Neural cell (in vitro differentiated cells): ENCODE data around the gene GRP.

Experiments
- EZH2 ChIP-seq: fragments of 200-600, 300-800 bp; shearing (Covaris generic), sonication (generic); IDR thresholded peaks from 2 replicates; pipeline ENCODE4 v1.6.1; 2014; ENCODE audit warnings: antibody characterized with exemption, low read length, borderline replicate concordance, mild to moderate bottlenecking; ENCODE audit not compliant: insufficient read depth, poor library complexity, severe bottlenecking
- TF ChIP-seq, protein P1 (sequence below): fragments of 450-650 bp; IDR thresholded peaks from 2 replicates; pipeline ENCODE4 v1.5.1; 2014; ENCODE audit warnings: antibody characterized with exemption, mild to moderate bottlenecking, moderate library complexity; ENCODE audit not compliant: poor library complexity, severe bottlenecking

GRCh38 chr18:59264121-59264571 is 44.2 kb downstream of the GRP start:
- TF ChIP-seq EZH2 = no peak
- TF ChIP-seq, protein P1, sequence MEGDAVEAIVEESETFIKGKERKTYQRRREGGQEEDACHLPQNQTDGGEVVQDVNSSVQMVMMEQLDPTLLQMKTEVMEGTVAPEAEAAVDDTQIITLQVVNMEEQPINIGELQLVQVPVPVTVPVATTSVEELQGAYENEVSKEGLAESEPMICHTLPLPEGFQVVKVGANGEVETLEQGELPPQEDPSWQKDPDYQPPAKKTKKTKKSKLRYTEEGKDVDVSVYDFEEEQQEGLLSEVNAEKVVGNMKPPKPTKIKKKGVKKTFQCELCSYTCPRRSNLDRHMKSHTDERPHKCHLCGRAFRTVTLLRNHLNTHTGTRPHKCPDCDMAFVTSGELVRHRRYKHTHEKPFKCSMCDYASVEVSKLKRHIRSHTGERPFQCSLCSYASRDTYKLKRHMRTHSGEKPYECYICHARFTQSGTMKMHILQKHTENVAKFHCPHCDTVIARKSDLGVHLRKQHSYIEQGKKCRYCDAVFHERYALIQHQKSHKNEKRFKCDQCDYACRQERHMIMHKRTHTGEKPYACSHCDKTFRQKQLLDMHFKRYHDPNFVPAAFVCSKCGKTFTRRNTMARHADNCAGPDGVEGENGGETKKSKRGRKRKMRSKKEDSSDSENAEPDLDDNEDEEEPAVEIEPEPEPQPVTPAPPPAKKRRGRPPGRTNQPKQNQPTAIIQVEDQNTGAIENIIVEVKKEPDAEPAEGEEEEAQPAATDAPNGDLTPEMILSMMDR = no peak
